Measurements from ENCODE around the gene ANGPTL1.

ANGPTL1 gene

GRCh38 chr1:178870944-178871343 lies at the start of gene ANGPTL1:
Gene ANGPTL1 (minus strand): TSS chr1:178871077. CDS start chr1:178865776, 5,301 bp downstream.
- no peak for DNase-seq

GRCh38 chr1:178919581-178919980 lies 48.7 kb upstream of the ANGPTL1 start:
- no peak for DNase-seq

GRCh38 chr1:178918955-178919354 lies 48.1 kb upstream of the ANGPTL1 start:
- DNase-seq = no peak

GRCh38 chr1:178918308-178918707 lies 47.4 kb upstream of the ANGPTL1 start:
- DNase-seq = no peak

- DNase-seq = no peak
Measured at GRCh38 chr1:178916448-178917174, 45.7 kb upstream of the ANGPTL1 start.

GRCh38 chr1:178912597-178912996 lies 41.7 kb upstream of the ANGPTL1 start:
- no peak for DNase-seq

- no peak for DNase-seq
Measured at GRCh38 chr1:178910023-178910422, 39.1 kb upstream of the ANGPTL1 start.

GRCh38 chr1:178908358-178908757 lies 37.5 kb upstream of the ANGPTL1 start:
- DNase-seq = no peak

- no peak for DNase-seq
Measured at GRCh38 chr1:178901482-178902125, 30.7 kb upstream of the ANGPTL1 start.

- no peak for DNase-seq
Measured at GRCh38 chr1:178899402-178899801, 28.5 kb upstream of the ANGPTL1 start.

GRCh38 chr1:178898401-178898800 lies 27.5 kb upstream of the ANGPTL1 start:
- no peak for DNase-seq

- DNase-seq = no peak
Measured at GRCh38 chr1:178895928-178896327, 25.1 kb upstream of the ANGPTL1 start.

GRCh38 chr1:178886551-178886950 lies 15.7 kb upstream of the ANGPTL1 start:
- DNase-seq = no peak

- DNase-seq = no peak
Measured at GRCh38 chr1:178885869-178886268, 15.0 kb upstream of the ANGPTL1 start.

- no peak for DNase-seq
Measured at GRCh38 chr1:178881950-178882349, 11.1 kb upstream of the ANGPTL1 start.

GRCh38 chr1:178877896-178878295 lies 7.0 kb upstream of the ANGPTL1 start:
- no peak for DNase-seq

GRCh38 chr1:178875936-178876335 lies 5.1 kb upstream of the ANGPTL1 start:
- DNase-seq = no peak

GRCh38 chr1:178874966-178875365 lies 4.1 kb upstream of the ANGPTL1 start:
- DNase-seq = no peak

- no peak for DNase-seq
Measured at GRCh38 chr1:178871551-178872320, 859 bp upstream of the ANGPTL1 start.

GRCh38 chr1:178870221-178870620 lies 656 bp downstream of the ANGPTL1 start:
- no peak for DNase-seq

GRCh38 chr1:178869119-178869697 lies 1.7 kb downstream of the ANGPTL1 start:
- no peak for DNase-seq

GRCh38 chr1:178868706-178869105 lies 2.2 kb downstream of the ANGPTL1 start:
- no peak for DNase-seq

GRCh38 chr1:178867670-178868069 lies 3.2 kb downstream of the ANGPTL1 start:
- DNase-seq = no peak
